Hematopoietic multipotent progenitor cell treated with erythropoietin and hydrocortisone succinate and interleukin-3 and kit ligand, for 17 days (in vitro differentiated cells): ENCODE results near the gene KCNJ11.

Experiments used
- DNase-seq: peaks from one replicate; pipeline ENCODE4 v3.0.0-alpha.2; 2015; ENCODE audit warnings: low spot score

Gene KCNJ11

GRCh38 chr11:17366495-17366894 lies 22.0 kb downstream of the KCNJ11 start:
- no peak for DNase-seq

DNA sequence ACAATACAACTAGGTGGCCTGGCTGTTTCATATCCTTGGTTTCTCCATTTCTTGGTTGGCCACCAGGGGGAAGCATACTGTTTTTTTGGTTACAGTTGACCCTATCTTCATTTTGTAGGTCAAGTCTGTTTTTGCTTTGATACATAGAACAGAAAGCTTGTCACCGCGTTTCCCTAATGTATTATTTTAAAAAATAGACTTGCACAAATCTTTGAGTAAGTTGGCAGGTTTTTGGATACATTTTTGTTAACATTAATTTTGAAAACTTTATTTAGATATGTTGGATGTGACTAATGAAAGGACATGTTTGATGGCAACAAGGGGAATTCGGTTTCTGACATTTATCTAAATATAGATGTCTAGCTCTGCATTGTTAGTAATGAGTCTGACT lies 33.9 kb downstream of the KCNJ11 start:
- DNase-seq: peak; percentile 64

DNA sequence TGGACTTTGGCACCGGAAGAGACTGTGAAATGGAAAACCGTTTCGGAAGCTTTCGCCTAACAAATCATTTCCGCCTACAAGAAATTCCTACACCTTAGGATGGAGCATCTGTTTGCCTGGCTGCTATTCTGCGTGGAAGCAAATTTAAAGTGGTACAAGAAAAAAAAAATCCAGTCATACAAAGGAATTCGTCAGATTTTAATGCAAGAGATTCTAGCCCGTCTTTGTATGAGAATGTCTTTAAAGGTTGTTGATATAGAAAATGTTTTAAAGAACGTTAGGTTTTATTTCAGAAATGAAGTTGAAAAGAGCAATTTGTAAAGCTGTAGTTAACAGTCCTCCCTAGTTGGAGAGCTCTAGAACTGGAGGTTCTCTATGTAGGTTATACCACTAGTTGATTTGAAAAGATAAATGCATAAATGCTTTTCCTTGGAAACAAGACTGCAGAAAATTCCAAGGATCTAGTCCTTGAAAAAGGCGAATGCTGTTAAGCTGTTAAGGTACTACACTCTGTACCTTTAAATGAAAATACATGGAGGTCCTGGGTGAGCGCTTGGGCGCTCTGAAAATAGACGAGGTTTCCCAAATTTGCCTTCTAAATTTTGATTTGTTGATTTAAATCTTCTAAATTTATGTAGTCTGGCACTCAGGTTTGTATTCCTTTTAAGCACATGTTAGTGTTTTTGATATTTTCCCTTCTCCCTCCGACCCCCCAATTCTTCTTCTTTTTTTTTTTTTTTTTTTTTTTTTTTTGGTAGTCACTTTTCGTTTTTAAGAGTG lies 34.4 kb downstream of the KCNJ11 start:
- DNase-seq: peak; percentile 11

DNA sequence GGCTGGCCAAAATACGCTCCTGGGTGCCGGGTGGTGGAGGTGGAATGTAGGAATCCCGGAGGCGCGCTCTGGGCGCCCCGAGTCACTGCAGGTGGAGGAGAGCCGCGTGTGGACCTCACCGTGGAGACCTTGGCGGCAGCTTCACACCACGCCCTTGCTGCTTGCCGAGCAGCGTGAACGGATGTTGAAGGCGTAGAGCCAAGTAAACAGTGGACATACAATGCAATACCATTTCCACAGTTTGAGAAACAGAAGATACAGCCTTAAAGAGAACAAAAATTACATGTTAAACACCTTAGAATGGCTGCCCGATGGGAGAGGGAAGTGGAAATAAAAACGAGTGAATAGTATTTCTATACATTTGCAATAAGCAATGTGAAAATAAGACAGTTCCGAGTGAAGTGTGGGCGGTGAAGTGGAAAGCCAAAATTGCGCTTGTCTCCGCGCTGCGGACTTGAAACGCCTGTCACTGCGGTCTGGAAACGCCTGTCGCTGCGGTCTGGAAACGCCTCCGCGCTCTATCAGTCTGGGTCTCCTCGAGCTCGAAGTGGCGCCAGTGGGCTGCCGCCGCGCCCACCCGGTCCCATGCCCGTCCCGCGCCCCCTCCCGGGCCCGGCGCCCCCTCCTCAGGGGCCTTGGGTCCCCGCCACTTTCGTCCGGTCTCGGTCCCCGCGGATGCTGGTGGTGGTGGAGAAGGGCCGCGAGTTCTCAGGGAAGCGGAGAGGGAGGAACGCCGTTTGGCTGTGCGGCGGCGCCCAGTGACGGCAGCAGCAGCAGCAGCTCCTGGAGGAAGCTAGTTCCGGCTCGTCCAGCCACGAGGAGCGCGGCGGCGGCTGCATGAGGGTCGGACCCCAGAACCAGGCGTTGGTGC lies 35.3 kb downstream of the KCNJ11 start:
- DNase-seq: peak; percentile 36

DNA sequence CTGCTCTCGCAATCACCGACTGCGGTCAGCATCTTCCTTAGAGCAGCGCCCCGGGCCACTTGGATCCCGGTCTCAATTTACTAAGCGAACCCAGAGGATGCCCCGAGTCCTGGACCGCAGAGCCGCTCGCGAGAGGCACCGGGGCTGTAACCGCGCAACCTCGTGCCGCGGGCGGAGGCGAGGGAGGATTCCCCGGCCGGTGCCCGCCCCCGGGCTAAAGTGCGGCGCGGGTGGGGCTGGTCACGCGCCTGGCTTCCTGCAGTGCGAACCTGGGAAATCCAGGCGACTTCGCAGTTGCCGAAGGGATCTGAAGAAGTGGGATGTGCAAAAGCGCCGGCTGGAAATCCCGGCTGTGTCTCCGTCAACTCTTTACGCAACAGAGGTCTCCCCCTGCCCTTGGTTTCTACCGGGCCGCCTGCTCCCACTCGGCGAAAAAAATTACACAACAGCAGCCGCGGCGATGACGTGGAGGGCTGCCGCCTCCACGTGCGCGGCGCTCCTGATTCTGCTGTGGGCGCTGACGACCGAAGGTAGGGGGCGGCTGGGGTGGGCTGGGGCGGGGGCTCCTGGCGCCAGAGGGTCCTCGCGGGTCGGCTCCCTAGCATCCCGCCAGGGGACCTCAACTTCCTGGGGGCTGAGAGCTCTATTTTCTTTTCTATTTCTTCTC lies 36.8 kb downstream of the KCNJ11 start, which contains the start of gene NCR3LG1:
TSS of gene NCR3LG1 (plus strand) at position 291 of the 667 bp plus-strand sequence. CDS start at position 461, 170 bp downstream.
- DNase-seq: peak; percentile 26

- no peak for DNase-seq
These were observed 37.3 kb downstream of the KCNJ11 start for GRCh38 chr11:17351172-17351509.

DNA sequence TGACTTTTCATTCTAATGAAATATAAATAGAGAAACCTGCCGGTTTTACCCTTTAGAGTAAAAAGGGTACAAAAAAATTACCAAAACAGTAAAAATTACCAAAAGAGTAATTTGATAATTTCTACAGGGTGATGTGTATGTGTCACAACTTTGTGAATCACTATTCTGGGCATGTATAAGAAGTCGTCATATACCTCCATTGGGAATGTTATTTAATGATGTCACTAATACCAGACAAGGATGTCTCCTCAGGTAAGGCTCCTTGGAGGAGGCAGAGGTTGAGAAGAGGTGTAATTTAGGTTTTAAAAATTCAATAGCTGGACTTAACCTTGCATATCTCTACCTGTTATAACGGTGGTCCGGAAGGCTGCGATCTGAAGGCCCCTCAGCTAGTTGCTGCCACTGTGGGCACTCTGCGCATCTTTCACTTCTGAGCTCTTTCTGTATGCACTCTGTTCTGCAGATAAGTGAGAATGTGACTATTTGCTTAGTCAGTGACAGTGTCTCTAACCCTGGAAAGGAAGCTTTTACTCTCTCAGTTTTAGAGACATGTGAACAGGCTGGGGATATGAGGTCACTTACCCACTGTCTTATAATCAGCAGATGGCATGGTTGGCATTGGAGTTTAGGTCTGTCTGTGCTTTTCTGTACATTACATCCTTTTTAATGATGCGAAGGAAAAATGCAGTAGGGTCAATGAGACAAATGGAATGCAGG lies 37.8 kb downstream of the KCNJ11 start:
- DNase-seq: no peak

- no peak for DNase-seq
These were observed 40.8 kb downstream of the KCNJ11 start for GRCh38 chr11:17347676-17348075.

DNA sequence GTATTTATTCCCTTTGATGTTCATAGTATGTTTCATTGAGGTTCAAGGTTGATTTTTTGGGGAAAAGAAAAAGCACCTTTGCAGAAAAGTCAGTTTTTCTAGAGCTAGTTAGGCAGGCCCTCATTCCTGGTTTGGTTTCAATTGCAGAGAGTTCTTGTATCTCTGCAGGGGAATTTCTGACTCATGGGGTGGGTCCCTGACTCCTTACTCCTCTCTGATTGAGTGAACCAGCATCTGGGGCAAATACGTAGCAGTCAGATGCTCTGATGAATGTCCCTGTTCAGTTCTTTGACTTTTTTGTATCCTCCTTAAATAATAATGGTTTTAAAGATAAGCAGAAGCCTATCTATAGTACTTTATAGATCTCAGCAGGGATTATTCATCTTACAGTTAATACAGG lies 44.6 kb downstream of the KCNJ11 start:
- DNase-seq: no peak

GRCh38 chr11:17343257-17343656 lies 45.2 kb downstream of the KCNJ11 start:
- no peak for DNase-seq
